Vagina (tissue), 2 donors: ENCODE measurements around the gene GRM8. TPM values are rescaled to one million over a fixed set of nuclear protein-coding genes. Genes with fewer than 3 reads are reported as not detected.

Experiments
- DNase-seq, 2 donors: peaks; one replicate each; pipeline ENCODE4 v3.0.0-alpha.2; 2017; ENCODE audit errors: extremely low spot score in 2 of 2
- H3K27ac ChIP-seq: fragments of 200-600 bp; sonication (generic); one replicate; pipeline ENCODE4 v1.5.1; 2019
- H3K27me3 ChIP-seq: fragments of 200-600 bp; sonication (generic); one replicate; pipeline ENCODE4 v1.5.1; 2019
- H3K36me3 ChIP-seq, 2 donors: fragments of 200-600 bp; sonication (generic); one replicate each; pipeline ENCODE4 v1.5.1; 2017 to 2019
- H3K4me1 ChIP-seq: fragments of 200-600 bp; sonication (generic); one replicate; pipeline ENCODE4 v1.5.1; 2019
- H3K4me3 ChIP-seq, 2 donors: fragments of 200-600 bp; sonication (generic); 1 replicate in 1 of 2; 2 replicates in 1 of 2; pipeline ENCODE4 v1.5.1; 2016 to 2019
- H3K9me3 ChIP-seq: fragments of 200-600 bp; sonication (generic); one replicate; pipeline ENCODE4 v1.5.1; 2019
- CTCF ChIP-seq, 3 experiments: fragments of 450-650 bp in 2 of 3; fragments of 200-600 bp in 1 of 3; sonication (generic) in 1 of 3; IDR thresholded peaks; one replicate each; pipeline ENCODE4 v1.5.1; 2017 to 2019; ENCODE audit warnings: antibody characterized with exemption in 3 of 3, mild to moderate bottlenecking in 2 of 3, moderate library complexity in 2 of 3
- POLR2A ChIP-seq, 2 donors: fragments of 450-650 bp; IDR thresholded peaks; one replicate each; pipeline ENCODE4 v1.6.1; 2017; ENCODE audit warnings: antibody characterized with exemption in 2 of 2, mild to moderate bottlenecking in 2 of 2, moderate library complexity in 2 of 2
- POLR2AphosphoS5 ChIP-seq, 2 donors: sonication (generic); formaldehyde crosslinking; IDR thresholded peaks; one replicate each; pipeline ENCODE4 v1.9.0; 2017; ENCODE audit warnings: antibody characterized with exemption in 2 of 2, mild to moderate bottlenecking in 2 of 2, low read depth in 1 of 2; ENCODE audit not compliant: insufficient read depth in 1 of 2
- intact Hi-C: fragments of 100-400 bp; cut with DNase I; formaldehyde crosslinking; loops from one replicate; pipeline ENCODE4 v1.15.1; 2023
- total RNA-seq: library from RNA; depleted of rRNA; stranded (reverse); fragments of >200 nt; gene quantifications from one replicate; pipeline ENCODE4 v1.2.3, GENCODE V29; 2016

The GRM8 gene
- total RNA-seq, 1 donor from 2014 or later, result not detected

DNA sequence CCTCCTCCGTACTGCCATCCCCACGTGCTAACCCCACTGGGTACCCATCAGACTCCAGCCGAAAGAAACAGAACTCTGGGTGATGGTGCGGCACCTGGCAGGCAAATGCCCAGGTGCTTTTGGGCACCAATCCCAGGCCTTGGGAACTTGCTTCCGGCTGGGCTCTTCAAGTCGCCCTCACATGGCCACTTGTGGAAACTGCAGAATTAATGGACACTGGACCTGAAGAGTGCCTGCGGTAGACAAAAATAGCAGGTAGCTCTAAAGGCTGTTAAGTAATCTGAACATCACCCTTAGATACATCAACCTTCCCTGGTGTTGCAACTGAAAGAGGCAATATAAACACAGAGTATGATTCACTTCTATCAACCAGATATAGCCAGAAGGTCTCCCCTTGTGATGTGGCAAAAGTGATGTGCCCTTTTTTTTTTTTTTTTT lies 644.4 kb downstream of the GRM8 start:
- DNase-seq, result no peak

GRCh38 chr7:126606331-126606730 lies 646.4 kb downstream of the GRM8 start:
- intact Hi-C loops, result no loop called here
- no peak for DNase-seq
- no peak for TF ChIP-seq POLR2AphosphoS5 (IDR thresholded peaks at IDR 0.05; ENCODE audit: insufficient read depth in 1 of 2, low read depth in 1 of 2)
- TF ChIP-seq POLR2A (IDR thresholded peaks at IDR 0.05), result no peak
- TF ChIP-seq CTCF (IDR thresholded peaks at IDR 0.05), result no peak

More for the DNA sequence above, 644.4 kb downstream of the GRM8 start:
- no peaks in the 10 kb centered on the region for H3K4me1 ChIP-seq
- H3K4me3 ChIP-seq, result no peak overlapping the region
- intact Hi-C loops, result no loop called here
- no peak for TF ChIP-seq CTCF (IDR thresholded peaks at IDR 0.05)
- H3K27me3 ChIP-seq, result no peaks in the 10 kb centered on the region
- no peaks in the 10 kb centered on the region for H3K9me3 ChIP-seq
- no peaks in the 10 kb centered on the region for H3K36me3 ChIP-seq
- no peak overlapping the region for H3K27ac ChIP-seq

DNA sequence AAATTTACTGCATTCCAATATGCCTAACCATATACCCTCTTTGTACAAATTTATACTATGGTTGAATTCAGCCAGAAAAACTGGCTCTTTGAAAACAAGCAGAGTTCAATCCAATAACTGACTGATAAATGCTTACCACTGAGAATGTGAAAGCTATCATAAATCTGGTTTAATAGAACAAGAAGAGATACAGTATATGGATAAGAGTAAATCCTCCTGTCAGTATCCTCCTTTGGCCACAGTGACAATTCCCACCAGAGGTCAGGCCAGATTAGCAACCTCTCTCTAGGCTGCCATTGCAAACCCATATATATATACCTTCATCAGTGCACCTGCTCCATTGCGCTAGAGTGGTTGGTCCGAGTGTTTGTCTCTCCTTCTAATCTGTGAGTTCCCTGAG lies 647.2 kb downstream of the GRM8 start:
- H3K4me3 ChIP-seq, result no peak overlapping the region
- no peak overlapping the region for H3K27ac ChIP-seq
- H3K27me3 ChIP-seq, result no peaks in the 10 kb centered on the region
- no peaks in the 10 kb centered on the region for H3K4me1 ChIP-seq
- no peaks in the 10 kb centered on the region for H3K9me3 ChIP-seq
- intact Hi-C loops, result no loop called here
- TF ChIP-seq CTCF (IDR thresholded peaks at IDR 0.05), result no peak
- TF ChIP-seq POLR2A (IDR thresholded peaks at IDR 0.05), result no peak
- no peak for TF ChIP-seq POLR2AphosphoS5 (IDR thresholded peaks at IDR 0.05; ENCODE audit: insufficient read depth in 1 of 2, low read depth in 1 of 2)
- no peaks in the 10 kb centered on the region for H3K36me3 ChIP-seq
- DNase-seq, result no peak

More at GRCh38 chr7:126606331-126606730, 646.4 kb downstream of the GRM8 start:
- H3K4me3 ChIP-seq, result no peak overlapping the region
- no peaks in the 10 kb centered on the region for H3K27me3 ChIP-seq
- H3K4me1 ChIP-seq, result no peaks in the 10 kb centered on the region
- no peak overlapping the region for H3K27ac ChIP-seq
- H3K9me3 ChIP-seq, result no peaks in the 10 kb centered on the region
- H3K36me3 ChIP-seq, result no peaks in the 10 kb centered on the region

- no peak for DNase-seq
- H3K4me1 ChIP-seq, result no peaks in the 10 kb centered on the region
- TF ChIP-seq CTCF (IDR thresholded peaks at IDR 0.05) (no peak), POLR2A (IDR thresholded peaks at IDR 0.05) (no peak), POLR2AphosphoS5 (IDR thresholded peaks at IDR 0.05; ENCODE audit: insufficient read depth in 1 of 2, low read depth in 1 of 2) (no peak)
- no peaks in the 10 kb centered on the region for H3K27me3 ChIP-seq
- H3K27ac ChIP-seq, result no peak overlapping the region
- intact Hi-C loops, result no loop called here
- H3K4me3 ChIP-seq, result no peak overlapping the region
- no peaks in the 10 kb centered on the region for H3K9me3 ChIP-seq
- H3K36me3 ChIP-seq, result no peaks in the 10 kb centered on the region
These were observed 647.7 kb downstream of the GRM8 start for GRCh38 chr7:126605056-126605455.

GRCh38 chr7:126589068-126589684 lies 663.6 kb downstream of the GRM8 start:
- H3K4me1 ChIP-seq, result no peaks in the 10 kb centered on the region
- H3K36me3 ChIP-seq, result no peaks in the 10 kb centered on the region
- H3K27me3 ChIP-seq, result no peaks in the 10 kb centered on the region
- no peak overlapping the region for H3K27ac ChIP-seq
- no peak for DNase-seq
- H3K4me3 ChIP-seq, result no peak overlapping the region
- no peaks in the 10 kb centered on the region for H3K9me3 ChIP-seq
- TF ChIP-seq POLR2AphosphoS5 (IDR thresholded peaks at IDR 0.05; ENCODE audit: insufficient read depth in 1 of 2, low read depth in 1 of 2), result no peak
- TF ChIP-seq CTCF (IDR thresholded peaks at IDR 0.05), result no peak
- TF ChIP-seq POLR2A (IDR thresholded peaks at IDR 0.05), result no peak
- intact Hi-C loops, result no loop called here
